AG04449 (cell line): Measurements from ENCODE around the gene ABTB2.

Source experiments
- CTCF ChIA-PET: fragments of 350-600 bp; formaldehyde crosslinking; extraction: SDS; loops from one replicate; lab custom pipeline; 2021; ENCODE audit warnings: antibody characterized with exemption; lab: Yijun Ruan, JAX
- POLR2A ChIA-PET: fragments of 400-600, 350-600 bp; formaldehyde crosslinking; extraction: SDS; loops from one replicate; lab custom pipeline; 2020; ENCODE audit warnings: antibody characterized with exemption, inconsistent platforms; lab: Yijun Ruan, JAX
- DNase-seq: peaks from one replicate; pipeline ENCODE4 v3.0.0-alpha.2; 2010; ENCODE audit warnings: low read depth, low spot score
- H3K4me3 ChIP-seq: 2 replicates; pipeline ENCODE4 v1.5.1; 2011; ENCODE audit warnings: low read depth, mild to moderate bottlenecking, control low read depth, low read length
- CTCF ChIP-seq: IDR thresholded peaks from one replicate; pipeline ENCODE4 v1.5.1; 2011; ENCODE audit warnings: mild to moderate bottlenecking, moderate library complexity, low read length, control low read depth, inconsistent platforms; ENCODE audit not compliant: insufficient read depth; ENCODE audit errors: missing control alignments

ABTB2 gene

GRCh38 chr11:34357701-34358257 is at the start of gene ABTB2:
TSS of gene ABTB2 (minus strand) at chr11:34358010.
- H3K4me3 ChIP-seq = peak within 1 kb of the TSS; percentile 56
- DNase-seq = peak; percentile 72
- POLR2A ChIA-PET = interaction anchor here (0.7 to 2.4 kb wide), 9 partner anchors 11 to 252 kb away, joined by 3 to 14 read pairs (median 5); partner anchors contain the start of gene NAT10
- CTCF ChIA-PET = interaction anchor here (0.7 to 18.0 kb wide), 22 partner anchors 11 to 500 kb away, joined by 3 to 258 read pairs (median 4); no protein-coding TSS in a partner anchor
- no peak for TF ChIP-seq CTCF

- POLR2A ChIA-PET = no interaction called here
- TF ChIP-seq CTCF = no peak
- H3K4me3 ChIP-seq = no peak overlapping the region
- CTCF ChIA-PET = interaction anchor here (1.1 to 2.1 kb wide), 2 partner anchors 10 to 232 kb away, joined by 3 to 5 read pairs; no protein-coding TSS in a partner anchor
- DNase-seq = no peak
Measured at GRCh38 chr11:34407121-34407813, 49.5 kb upstream of the ABTB2 start.

GRCh38 chr11:34406413-34406812 is 48.6 kb upstream of the ABTB2 start:
- TF ChIP-seq CTCF = no peak
- POLR2A ChIA-PET = no interaction called here
- CTCF ChIA-PET = interaction anchor here (2.1 kb wide), 1 partner anchor 232 kb away, joined by 5 read pairs; no protein-coding TSS in a partner anchor
- DNase-seq = no peak
- no peak overlapping the region for H3K4me3 ChIP-seq

- POLR2A ChIA-PET = no interaction called here
- DNase-seq = no peak
- no peak for TF ChIP-seq CTCF
- peak overlapping the region; percentile 32 for H3K4me3 ChIP-seq
- CTCF ChIA-PET = no interaction called here
Measured at GRCh38 chr11:34405079-34405858, 47.5 kb upstream of the ABTB2 start.

- H3K4me3 ChIP-seq = no peak overlapping the region
- no peak for TF ChIP-seq CTCF
- no peak for DNase-seq
- ChIA-PET CTCF (interaction anchor here (1.4 kb wide), 1 partner anchor 88 kb away, joined by 4 read pairs; no protein-coding TSS in a partner anchor), POLR2A (interaction anchor here (0.6 kb wide), 1 partner anchor 23 kb away, joined by 4 read pairs; no protein-coding TSS in a partner anchor)
Measured at GRCh38 chr11:34404280-34404679, 46.5 kb upstream of the ABTB2 start.
